Epidermal melanocyte (primary cell): Measurements from ENCODE around the gene TPM4.

ENCODE experiments used
- DNase-seq: peaks from one replicate; pipeline ENCODE4 v3.0.0; 2011; ENCODE audit warnings: low spot score; ENCODE audit not compliant: insufficient read length

Gene TPM4

GRCh38 chr19:16125737-16126495 is 49.6 kb downstream of the TPM4 start:
- no peak for DNase-seq

- no peak for DNase-seq
Observed at GRCh38 chr19:16127080-16127479, 50.8 kb downstream of the TPM4 start.

- DNase-seq = no peak
Observed at GRCh38 chr19:16127776-16128371, 51.6 kb downstream of the TPM4 start.

GRCh38 chr19:16131648-16132047 is 55.4 kb downstream of the TPM4 start:
- no peak for DNase-seq

GRCh38 chr19:16133818-16134217 is 57.5 kb downstream of the TPM4 start:
- DNase-seq = no peak

GRCh38 chr19:16134510-16134909 is 58.2 kb downstream of the TPM4 start:
- DNase-seq = no peak

GRCh38 chr19:16135430-16136127 is 59.3 kb downstream of the TPM4 start:
- DNase-seq = no peak

GRCh38 chr19:16136185-16136999 is 60.1 kb downstream of the TPM4 start:
- no peak for DNase-seq

GRCh38 chr19:16139752-16140151 is 63.5 kb downstream of the TPM4 start:
- DNase-seq = no peak

GRCh38 chr19:16141043-16141442 is 64.7 kb downstream of the TPM4 start:
- no peak for DNase-seq

- DNase-seq = no peak
Observed at GRCh38 chr19:16142032-16142580, 65.8 kb downstream of the TPM4 start.

- no peak for DNase-seq
Observed at GRCh38 chr19:16143399-16144215, 67.3 kb downstream of the TPM4 start, which contains the start of gene HSH2D. HSH2D (plus strand) TSS chr19:16143685; CDS start chr19:16148751, 5,066 bp downstream.

- no peak for DNase-seq
Observed at GRCh38 chr19:16144216-16144581, 67.9 kb downstream of the TPM4 start.

- no peak for DNase-seq
Observed at GRCh38 chr19:16146112-16146511, 69.8 kb downstream of the TPM4 start.

GRCh38 chr19:16148443-16149229 is 72.3 kb downstream of the TPM4 start:
- DNase-seq = no peak
